GM13976 (cell line): ENCODE measurements around the gene IGF2.
"Not testable (repeated sequence)": the region's sequence is repeated elsewhere in the genome, so short reads cannot be mapped to it uniquely, and the experiment has no call there.

ENCODE experiments used
- DNase-seq: peaks from one replicate; pipeline ENCODE4 v3.0.0; 2012; ENCODE audit warnings: low spot score
- in situ Hi-C: fragments of 300-500 bp; cut with MboI; formaldehyde crosslinking; loops from one replicate; pipeline ENCODE4 v1.12.0; 2022; ENCODE audit warnings: low sequenced_read_pairs, mixed read lengths, inconsistent platforms; ENCODE audit not compliant: unreplicated experiment
- TF ChIP-seq, protein P1 (sequence below): IDR thresholded peaks from 2 replicates; pipeline ENCODE4 v1.5.1; 2012; ENCODE audit warnings: borderline replicate concordance, mild to moderate bottlenecking; ENCODE audit not compliant: insufficient read depth; ENCODE audit errors: extremely low read depth, missing control alignments, control extremely low read depth

Gene IGF2

DNA sequence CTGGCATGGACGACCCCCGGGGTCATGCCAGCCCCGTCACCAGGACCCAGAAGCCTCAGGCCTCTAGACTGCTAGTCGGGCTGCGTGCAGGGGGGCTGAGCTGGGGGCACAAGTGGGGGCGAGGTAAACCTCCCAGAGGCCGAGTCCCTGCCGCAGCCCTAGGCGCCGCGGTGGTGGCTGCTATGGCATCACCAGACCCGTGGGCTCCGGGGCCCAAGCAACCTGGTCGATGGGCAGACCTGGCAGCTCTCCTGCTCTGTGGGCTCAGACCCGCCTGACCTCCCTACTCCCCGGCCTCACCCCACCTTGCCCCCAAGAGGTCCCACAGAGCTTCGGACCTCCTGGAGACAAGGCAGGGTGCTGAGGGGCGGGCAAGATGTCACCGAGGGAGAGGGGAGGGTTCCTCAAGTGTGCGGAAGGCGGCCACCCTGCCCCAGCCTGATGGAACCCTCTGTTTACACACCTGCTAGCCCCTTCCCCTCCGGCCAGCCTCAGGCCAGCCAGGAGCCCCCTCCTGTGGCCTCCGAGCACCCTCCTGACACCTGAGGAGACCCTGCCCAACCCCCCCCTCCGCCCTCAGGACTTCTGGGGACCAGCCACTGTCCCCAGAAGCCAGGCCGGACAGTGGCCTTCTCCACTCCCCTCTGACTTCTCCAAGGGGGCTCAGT, 9.4 kb downstream of the IGF2 start:
- TF ChIP-seq, protein P1, sequence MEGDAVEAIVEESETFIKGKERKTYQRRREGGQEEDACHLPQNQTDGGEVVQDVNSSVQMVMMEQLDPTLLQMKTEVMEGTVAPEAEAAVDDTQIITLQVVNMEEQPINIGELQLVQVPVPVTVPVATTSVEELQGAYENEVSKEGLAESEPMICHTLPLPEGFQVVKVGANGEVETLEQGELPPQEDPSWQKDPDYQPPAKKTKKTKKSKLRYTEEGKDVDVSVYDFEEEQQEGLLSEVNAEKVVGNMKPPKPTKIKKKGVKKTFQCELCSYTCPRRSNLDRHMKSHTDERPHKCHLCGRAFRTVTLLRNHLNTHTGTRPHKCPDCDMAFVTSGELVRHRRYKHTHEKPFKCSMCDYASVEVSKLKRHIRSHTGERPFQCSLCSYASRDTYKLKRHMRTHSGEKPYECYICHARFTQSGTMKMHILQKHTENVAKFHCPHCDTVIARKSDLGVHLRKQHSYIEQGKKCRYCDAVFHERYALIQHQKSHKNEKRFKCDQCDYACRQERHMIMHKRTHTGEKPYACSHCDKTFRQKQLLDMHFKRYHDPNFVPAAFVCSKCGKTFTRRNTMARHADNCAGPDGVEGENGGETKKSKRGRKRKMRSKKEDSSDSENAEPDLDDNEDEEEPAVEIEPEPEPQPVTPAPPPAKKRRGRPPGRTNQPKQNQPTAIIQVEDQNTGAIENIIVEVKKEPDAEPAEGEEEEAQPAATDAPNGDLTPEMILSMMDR = no peak
- in situ Hi-C loops = no loop called here
- DNase-seq = no peak

DNA sequence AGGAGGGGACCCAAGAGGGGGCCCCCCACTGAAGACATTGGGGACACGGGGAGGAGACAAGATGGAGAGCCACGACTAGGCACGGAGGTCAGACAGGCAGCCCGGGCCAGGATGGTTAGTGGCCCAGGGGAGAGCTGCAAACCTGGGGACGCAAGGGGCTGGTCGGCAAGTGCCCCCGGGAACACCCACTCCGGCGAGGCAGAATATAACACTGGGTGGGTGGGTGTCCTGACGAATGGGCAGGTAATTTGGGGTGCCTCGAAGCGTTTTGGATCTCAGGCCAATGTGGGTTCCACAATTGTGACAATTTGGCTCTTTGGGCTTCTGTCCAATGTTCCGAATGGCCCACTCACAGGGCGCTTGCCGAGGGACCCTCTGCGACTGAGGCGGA, 9.9 kb downstream of the IGF2 start:
- TF ChIP-seq, protein P1 = no peak
- in situ Hi-C loops = no loop called here
- DNase-seq = no peak

GRCh38 chr11:2128511-2129307, 10.5 kb downstream of the IGF2 start:
- in situ Hi-C loops = no loop called here
- TF ChIP-seq, protein P1 = no peak

DNA sequence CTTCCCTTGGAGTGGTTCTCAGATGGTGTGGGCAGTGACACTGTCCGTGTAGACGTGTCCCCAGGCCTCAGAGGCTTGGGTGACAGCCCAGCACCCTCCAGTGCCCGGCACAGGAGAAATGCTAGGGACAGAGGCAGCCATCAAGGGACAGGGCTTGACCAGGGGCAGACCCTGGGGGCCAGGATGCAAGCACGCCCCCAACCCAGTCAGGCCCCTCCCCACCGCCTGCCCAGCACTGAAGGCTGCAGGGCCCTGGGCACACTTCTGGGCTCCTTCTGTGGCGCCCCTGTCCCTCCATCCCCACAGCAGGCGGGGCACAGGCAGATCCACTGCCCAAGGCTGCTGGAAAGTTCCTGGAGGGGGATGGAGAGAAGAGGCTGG, 11.1 kb downstream of the IGF2 start:
- in situ Hi-C loops = no loop called here
- no peak for DNase-seq
- TF ChIP-seq, protein P1 = no peak

More at GRCh38 chr11:2128511-2129307, 10.5 kb downstream of the IGF2 start:
- no peak for DNase-seq

- in situ Hi-C loops = no loop called here
- TF ChIP-seq, protein P1 = no peak
Observed at GRCh38 chr11:2127482-2128129, 11.6 kb downstream of the IGF2 start.

GRCh38 chr11:2126520-2127085, 12.6 kb downstream of the IGF2 start:
- TF ChIP-seq, protein P1 = no peak
- DNase-seq = no peak
- in situ Hi-C loops = no loop called here

More at GRCh38 chr11:2127482-2128129, 11.6 kb downstream of the IGF2 start:
- DNase-seq = no peak

GRCh38 chr11:2124736-2125484, 14.3 kb downstream of the IGF2 start:
- DNase-seq, in situ Hi-C loops: not testable (repeated sequence)
